ENCODE results near the gene P2RY13.

The P2RY13 gene

DNA sequence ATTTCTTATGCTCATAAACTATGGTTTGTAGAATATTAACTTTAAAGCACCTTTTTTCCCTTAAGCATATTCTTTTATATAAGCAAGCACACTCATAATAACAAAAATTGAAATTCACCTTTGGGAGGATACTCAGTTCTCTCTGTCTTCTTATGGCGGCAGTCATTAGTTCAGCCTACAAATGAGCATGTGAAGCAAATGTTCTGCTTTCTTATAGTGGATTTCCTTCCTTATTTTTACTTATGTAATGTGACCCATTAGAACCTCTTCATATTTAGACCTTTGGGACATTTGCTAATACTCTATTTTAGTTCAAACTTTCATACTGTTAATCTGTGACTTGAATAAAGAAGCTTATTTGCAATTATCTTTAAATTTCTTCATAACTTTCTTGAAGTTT lies at the start of gene P2RY13:
Gene P2RY13, minus strand, starts transcription at position 187 of the 400 bp plus-strand sequence. Its CDS starts 21 bp downstream, at position 166.
- in situ Hi-C loops (cut with MboI; ENCODE audit: low sequenced_read_pairs), result no loop called here

GRCh38 chr3:151377768-151378385 lies 48.5 kb upstream of the P2RY13 start:
- in situ Hi-C loops (cut with MboI; ENCODE audit: low sequenced_read_pairs), result no loop called here

DNA sequence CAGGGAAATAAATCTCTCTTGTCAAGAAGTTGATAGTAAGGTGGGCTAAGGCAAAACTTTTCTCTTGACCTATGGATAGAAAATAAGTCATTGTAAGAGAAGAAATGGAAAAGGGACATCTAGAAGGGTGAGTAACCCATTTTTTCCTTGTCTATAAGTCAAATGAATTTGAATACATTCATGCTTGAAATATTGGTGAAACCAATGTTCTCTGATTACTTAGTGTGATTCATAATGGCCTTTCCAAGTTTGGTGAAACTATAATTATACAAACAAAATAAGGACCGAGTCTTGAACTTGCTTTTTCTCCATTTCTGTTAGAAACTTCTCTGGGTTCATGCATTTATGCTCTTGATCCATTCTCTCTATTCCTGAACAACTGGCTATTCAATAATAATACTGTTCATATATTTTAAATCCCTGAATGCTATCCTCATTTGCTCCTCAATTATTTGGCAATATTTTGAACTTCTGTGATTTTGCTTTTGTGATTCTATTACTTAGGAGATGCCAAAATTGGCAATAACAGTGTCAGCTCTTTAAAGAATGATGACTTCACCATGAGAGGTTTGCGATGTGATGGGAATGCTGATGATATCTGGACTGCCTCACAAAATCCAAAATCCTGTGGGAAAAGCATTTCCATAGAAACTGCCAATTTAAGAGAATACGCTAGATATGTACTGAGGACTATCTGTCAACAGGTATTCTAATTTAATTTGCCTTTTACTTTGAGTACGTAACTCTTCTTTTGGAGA lies 42.9 kb upstream of the P2RY13 start:
- in situ Hi-C loops (cut with MboI; ENCODE audit: low sequenced_read_pairs), result no loop called here

DNA sequence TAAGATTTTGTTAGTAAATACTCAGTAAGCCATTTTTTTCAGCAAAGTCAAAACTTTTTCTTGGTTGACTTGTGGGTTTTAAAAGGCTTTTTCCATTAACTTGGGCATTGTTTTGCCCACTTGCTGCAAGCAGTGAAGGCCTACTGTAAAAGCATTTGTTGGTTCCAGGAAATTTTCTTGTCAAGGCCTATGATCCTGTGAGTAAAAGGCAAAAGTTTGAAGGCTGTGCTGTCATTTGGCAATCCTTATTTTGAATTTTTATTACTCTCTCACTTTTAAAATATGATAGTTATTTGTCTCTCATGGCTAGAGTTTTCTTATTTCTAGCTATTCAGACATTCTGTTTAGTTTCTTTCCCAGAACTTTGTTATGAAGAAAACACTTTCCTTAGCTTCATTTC lies 42.2 kb upstream of the P2RY13 start:
- in situ Hi-C loops (cut with MboI; ENCODE audit: low sequenced_read_pairs), result no loop called here

DNA sequence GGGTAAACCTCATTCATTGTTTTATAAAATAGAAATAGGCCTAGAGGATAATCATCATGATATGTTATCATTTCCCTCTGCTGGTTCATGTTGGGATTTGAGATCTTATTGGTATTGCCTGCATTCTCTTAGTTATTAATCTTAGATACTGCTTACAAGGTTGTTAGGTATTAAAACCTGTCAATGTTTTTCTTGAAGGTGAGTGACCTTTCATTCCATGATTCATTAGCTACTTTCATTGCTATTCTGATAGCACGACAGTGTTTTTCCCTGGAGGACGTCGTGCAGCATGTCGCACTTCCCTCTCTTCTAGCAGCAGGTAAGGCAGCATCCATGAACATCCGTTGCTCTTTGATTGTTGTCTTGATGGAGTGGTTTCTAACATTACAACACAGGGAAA lies 38.1 kb upstream of the P2RY13 start:
- in situ Hi-C loops (cut with MboI; ENCODE audit: low sequenced_read_pairs), result no loop called here

DNA sequence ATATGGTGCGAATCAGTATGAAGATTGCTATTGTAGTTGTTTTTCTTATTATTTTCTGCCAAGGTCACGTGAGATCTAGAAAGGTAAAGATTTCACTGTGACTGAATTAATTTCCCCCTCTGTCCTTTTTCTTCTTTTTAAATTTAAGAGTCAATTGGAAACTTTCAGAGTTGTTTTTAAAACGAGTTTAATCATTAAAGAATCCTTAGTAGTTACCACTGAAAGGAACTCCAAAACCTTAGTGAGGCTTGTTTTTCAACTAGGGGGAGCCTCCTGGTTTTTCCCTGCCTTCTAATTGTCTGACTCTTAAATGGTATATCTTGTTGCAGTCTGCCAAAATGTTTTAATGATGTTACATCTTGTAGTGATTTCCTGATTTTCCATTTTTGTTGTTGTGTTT lies 37.6 kb upstream of the P2RY13 start:
- in situ Hi-C loops (cut with MboI; ENCODE audit: low sequenced_read_pairs), result no loop called here

GRCh38 chr3:151362751-151363174 lies 33.4 kb upstream of the P2RY13 start:
- in situ Hi-C loops (cut with MboI; ENCODE audit: low sequenced_read_pairs), result no loop called here

- in situ Hi-C loops (cut with MboI; ENCODE audit: low sequenced_read_pairs), result no loop called here
Observed at GRCh38 chr3:151357463-151357850, 28.1 kb upstream of the P2RY13 start.

- in situ Hi-C loops (cut with MboI; ENCODE audit: low sequenced_read_pairs), result no loop called here
Observed at GRCh38 chr3:151356794-151357462, 27.6 kb upstream of the P2RY13 start.

DNA sequence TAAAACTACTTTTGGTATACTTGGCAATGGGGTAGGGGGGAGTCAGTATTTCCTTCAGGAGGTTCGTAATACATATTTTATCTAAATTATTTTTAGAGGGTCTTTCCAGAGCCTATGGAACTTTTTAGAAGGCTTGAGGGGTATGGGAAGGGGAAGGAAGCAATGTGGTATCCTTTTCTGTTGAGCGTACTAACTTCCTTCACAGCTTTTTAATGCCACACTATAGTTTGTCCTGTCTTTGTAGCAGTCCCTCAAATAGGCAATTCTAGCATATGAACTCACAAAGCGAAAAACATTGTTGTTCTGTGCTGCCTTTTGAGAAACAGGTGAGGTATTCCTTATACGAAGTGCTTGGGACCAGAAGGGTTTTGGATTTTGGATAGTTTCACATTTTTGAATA lies 22.3 kb upstream of the P2RY13 start:
- in situ Hi-C loops (cut with MboI; ENCODE audit: low sequenced_read_pairs), result no loop called here

- in situ Hi-C loops (cut with MboI; ENCODE audit: low sequenced_read_pairs), result no loop called here
Observed at GRCh38 chr3:151351219-151351618, 21.9 kb upstream of the P2RY13 start.

DNA sequence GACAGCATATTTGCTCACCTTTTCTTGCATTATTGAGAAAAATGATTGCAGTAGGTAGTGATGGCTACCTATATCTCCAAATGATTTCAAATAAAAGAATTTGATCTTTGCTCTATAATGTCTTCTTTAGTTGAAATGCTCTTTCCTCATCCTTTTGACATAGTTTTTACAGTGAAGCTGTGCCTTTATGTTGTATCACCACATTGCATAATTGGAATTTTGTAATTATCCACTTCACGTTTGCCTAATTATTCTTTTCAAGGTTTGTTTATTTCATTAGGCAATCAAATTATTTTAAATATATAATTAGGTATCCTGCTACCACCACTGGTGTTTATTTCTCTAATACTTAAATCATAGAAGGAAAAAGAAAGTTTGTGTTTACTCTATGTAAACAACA lies 21.3 kb upstream of the P2RY13 start:
- in situ Hi-C loops (cut with MboI; ENCODE audit: low sequenced_read_pairs), result no loop called here

GRCh38 chr3:151347432-151347831 lies 18.1 kb upstream of the P2RY13 start:
- in situ Hi-C loops (cut with MboI; ENCODE audit: low sequenced_read_pairs), result no loop called here

- in situ Hi-C loops (cut with MboI; ENCODE audit: low sequenced_read_pairs), result no loop called here
Observed at GRCh38 chr3:151346292-151346691, 16.9 kb upstream of the P2RY13 start.

GRCh38 chr3:151345859-151346258 lies 16.5 kb upstream of the P2RY13 start:
- in situ Hi-C loops (cut with MboI; ENCODE audit: low sequenced_read_pairs), result no loop called here

- in situ Hi-C loops (cut with MboI; ENCODE audit: low sequenced_read_pairs), result no loop called here
Observed at GRCh38 chr3:151331696-151332095, 2.3 kb upstream of the P2RY13 start.

DNA sequence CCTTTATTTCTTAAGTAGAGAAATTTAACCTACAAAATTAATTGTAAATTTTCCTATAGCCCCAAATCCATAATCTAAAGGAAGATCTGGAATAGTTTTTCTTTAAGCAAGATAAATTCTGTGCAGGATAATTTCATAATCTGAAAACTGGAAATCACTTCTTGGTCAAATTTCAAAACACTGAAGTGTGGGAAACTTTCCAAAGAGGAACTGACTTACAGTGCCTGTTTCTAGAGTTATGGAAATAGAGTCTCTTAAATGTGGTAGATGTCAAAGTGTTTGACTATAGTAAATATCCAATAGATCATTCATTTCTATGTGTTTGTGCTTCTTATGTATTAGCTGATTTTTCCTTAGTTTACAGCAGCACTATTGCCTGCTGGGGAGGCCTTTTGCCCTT lies 1.6 kb upstream of the P2RY13 start:
- in situ Hi-C loops (cut with MboI; ENCODE audit: low sequenced_read_pairs), result no loop called here

DNA sequence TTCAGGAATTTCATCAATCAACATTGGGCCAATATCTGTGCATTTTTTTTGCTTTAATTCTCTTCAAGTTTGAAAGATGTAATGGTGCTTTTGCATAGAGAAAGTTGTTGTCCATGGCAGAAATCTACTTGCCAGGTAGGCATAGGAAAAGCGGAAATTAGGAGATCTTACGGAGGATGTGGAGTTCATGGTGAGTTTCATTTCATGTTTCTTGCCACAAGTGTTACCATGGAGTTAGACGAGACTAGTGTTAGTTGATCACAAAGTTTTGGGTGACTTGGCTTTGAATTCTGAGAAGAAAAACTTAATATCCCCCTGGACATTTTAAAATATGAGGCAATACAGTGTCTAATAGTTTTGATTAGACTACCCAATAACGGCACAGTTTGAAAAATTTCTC lies 1.0 kb upstream of the P2RY13 start:
- in situ Hi-C loops (cut with MboI; ENCODE audit: low sequenced_read_pairs), result no loop called here

GRCh38 chr3:151328298-151328995 lies 902 bp downstream of the P2RY13 start:
- in situ Hi-C loops (cut with MboI; ENCODE audit: low sequenced_read_pairs), result no loop called here

DNA sequence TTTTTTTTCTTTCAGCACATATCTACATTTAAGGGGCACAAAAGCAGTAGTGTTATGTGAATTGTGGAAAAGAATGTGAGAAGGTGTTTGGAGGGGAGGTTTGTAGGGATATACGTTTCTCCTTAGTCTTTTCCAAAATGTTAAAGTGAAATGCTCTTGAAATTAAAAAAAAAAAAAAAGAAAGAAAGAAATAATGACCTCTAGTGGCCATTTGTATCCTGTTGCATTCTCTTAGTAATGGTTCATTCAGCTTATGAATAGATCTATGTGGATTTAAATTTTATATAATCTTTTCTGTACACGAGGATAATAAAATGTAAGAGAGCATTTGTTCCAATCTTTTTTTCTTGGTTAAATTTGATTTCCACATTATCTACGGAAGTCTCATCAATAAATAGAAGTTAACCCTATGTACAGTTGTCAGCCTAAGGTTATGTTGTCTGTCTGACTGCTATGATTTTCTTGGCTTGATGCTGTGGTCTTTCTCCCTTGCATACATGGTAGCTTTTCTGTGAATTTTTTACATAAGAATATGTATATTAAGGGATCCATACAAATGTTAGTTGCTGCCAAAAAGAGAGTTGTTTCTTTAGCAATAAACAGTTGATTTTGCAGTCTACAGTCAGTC lies 1.7 kb downstream of the P2RY13 start:
- in situ Hi-C loops (cut with MboI; ENCODE audit: low sequenced_read_pairs), result no loop called here

- in situ Hi-C loops (cut with MboI; ENCODE audit: low sequenced_read_pairs), result no loop called here
Observed at GRCh38 chr3:151322511-151322910, 6.8 kb downstream of the P2RY13 start.
